ENCODE results near the gene FTL. TPM values are rescaled to one million over a fixed set of nuclear protein-coding genes. Genes with fewer than 3 reads are reported as not detected.
A peak's percentile ranks its signal among the peaks of the same experiment; 100 is the strongest.

Gene FTL
- total RNA-seq, 1 experiment from 2014 or later, result 1,459 TPM

DNA sequence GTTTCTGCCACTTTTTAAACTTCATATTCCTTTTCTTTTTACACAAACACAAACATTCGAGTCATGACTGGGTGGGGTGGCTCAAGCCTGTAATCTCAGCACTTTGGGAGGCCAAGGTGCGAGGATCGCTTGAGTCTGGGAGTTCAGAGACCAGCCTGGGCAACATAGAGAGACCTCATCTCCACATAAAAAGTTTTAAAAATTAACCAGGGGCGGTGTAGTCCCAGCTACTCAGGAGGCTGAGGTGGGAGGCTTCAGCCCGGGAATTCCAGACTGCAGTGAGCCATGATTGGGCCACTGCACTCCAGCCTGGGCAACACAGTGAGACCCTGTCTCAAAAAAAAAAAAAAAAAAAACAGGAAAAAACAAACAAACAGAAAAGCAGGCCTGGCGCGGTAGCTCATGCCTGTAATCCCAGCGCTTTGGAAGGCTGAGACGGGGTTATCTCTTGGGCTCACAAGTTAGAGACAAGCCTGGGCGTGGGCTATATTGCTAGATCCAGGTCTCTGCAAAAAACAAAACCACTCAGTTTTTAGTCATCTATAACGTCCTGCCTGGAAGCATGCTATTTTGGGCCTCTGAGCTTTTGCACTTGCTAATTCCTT, 11.0 kb upstream of the FTL start:
- Mint-ChIP-seq H3K9me3 (ENCODE audit: low read depth, unreplicated experiment) (no peaks in the 10 kb centered on the region), H3K27me3 (ENCODE audit: unreplicated experiment) (no peaks in the 10 kb centered on the region), H3K36me3 (ENCODE audit: insufficient read depth, unreplicated experiment) (peaks cover 51% of the 10 kb centered on the region), H3K4me3 (ENCODE audit: low read depth, unreplicated experiment) (peak overlapping the region; percentile 72), H3K4me1 (ENCODE audit: low read depth, unreplicated experiment) (peaks cover 24% of the 10 kb centered on the region), H3K27ac (ENCODE audit: unreplicated experiment) (peak overlapping the region; percentile 88)
- CTCF ChIA-PET, result interaction anchor here (0.7 to 1.5 kb wide), 7 partner anchors 10 to 54 kb away, joined by 3 to 7 read pairs (median 4); partner anchors contain the start of genes GYS1, NUCB1 and RUVBL2
- TF ChIP-seq CTCF (IDR thresholded peaks at IDR 0.05; ENCODE audit: unreplicated experiment), result no peak
- intact Hi-C loops (cut with micrococcal nuclease; ENCODE audit: unreplicated experiment), result no loop called here
- no peak for DNase-seq
- TSS peak; percentile 64 for BruUV-seq (replicated peaks)

GRCh38 chr19:48954595-48955307, 10.4 kb upstream of the FTL start, which contains the start of gene BAX:
TSS of gene BAX (plus strand) at chr19:48954875. CDS start at chr19:48954929, 54 bp downstream.
- Mint-ChIP-seq H3K4me1 (ENCODE audit: low read depth, unreplicated experiment) (peaks cover 24% of the 10 kb centered on the region), H3K27me3 (ENCODE audit: unreplicated experiment) (no peaks in the 10 kb centered on the region), H3K27ac (ENCODE audit: unreplicated experiment) (peak within 1 kb of the TSS; percentile 88), H3K36me3 (ENCODE audit: insufficient read depth, unreplicated experiment) (peaks cover 57% of the 10 kb centered on the region), H3K4me3 (ENCODE audit: low read depth, unreplicated experiment) (peak within 1 kb of the TSS; percentile 72), H3K9me3 (ENCODE audit: low read depth, unreplicated experiment) (no peaks in the 10 kb centered on the region)
- BruUV-seq (replicated peaks), result no TSS peak
- DNase-seq, result peak; percentile 99
- intact Hi-C loops (cut with micrococcal nuclease; ENCODE audit: unreplicated experiment), result no loop called here
- TF ChIP-seq CTCF (IDR thresholded peaks at IDR 0.05; ENCODE audit: unreplicated experiment), result no peak
- CTCF ChIA-PET, result interaction anchor here (0.7 to 1.5 kb wide), 7 partner anchors 9 to 55 kb away, joined by 3 to 7 read pairs (median 4); partner anchors contain the start of genes GYS1, NUCB1 and RUVBL2

DNA sequence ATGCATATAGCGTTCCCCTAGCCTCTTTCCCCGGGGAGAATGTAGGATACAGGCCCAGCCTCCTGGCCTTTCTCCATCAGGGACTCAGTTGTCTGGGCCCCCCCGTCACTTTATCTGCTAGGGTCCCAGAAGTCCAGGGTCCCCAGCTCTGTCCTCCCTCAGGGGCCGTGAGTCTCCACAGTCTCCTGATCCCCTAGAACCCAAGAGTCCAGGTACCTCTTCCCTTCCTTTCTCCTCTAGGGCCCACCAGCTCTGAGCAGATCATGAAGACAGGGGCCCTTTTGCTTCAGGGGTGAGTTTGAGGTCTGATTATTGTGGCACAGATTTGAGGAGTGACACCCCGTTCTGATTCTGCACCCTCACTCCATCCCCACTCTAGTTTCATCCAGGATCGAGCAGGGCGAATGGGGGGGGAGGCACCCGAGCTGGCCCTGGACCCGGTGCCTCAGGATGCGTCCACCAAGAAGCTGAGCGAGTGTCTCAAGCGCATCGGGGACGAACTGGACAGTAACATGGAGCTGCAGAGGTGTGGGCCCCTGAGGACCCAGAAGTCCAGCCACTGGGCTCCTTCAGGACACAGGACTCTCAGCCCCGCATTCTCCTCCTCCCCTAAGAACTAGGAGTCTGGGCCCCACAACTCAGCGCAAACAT, 9.7 kb upstream of the FTL start:
- Mint-ChIP-seq H3K27me3 (ENCODE audit: unreplicated experiment) (no peaks in the 10 kb centered on the region), H3K36me3 (ENCODE audit: insufficient read depth, unreplicated experiment) (peaks cover 61% of the 10 kb centered on the region), H3K4me3 (ENCODE audit: low read depth, unreplicated experiment) (peak overlapping the region; percentile 72), H3K9me3 (ENCODE audit: low read depth, unreplicated experiment) (no peaks in the 10 kb centered on the region), H3K27ac (ENCODE audit: unreplicated experiment) (peak overlapping the region; percentile 83), H3K4me1 (ENCODE audit: low read depth, unreplicated experiment) (peaks cover 24% of the 10 kb centered on the region)
- intact Hi-C loops (cut with micrococcal nuclease; ENCODE audit: unreplicated experiment), result no loop called here
- BruUV-seq (replicated peaks), result no TSS peak
- TF ChIP-seq CTCF (IDR thresholded peaks at IDR 0.05; ENCODE audit: unreplicated experiment), result no peak
- DNase-seq, result no peak
- CTCF ChIA-PET, result interaction anchor here (1.1 to 1.5 kb wide), 2 partner anchors 9 to 38 kb away, joined by 3 to 4 read pairs; partner anchors contain the start of genes GYS1 and RUVBL2

GRCh38 chr19:48958006-48958405, 7.1 kb upstream of the FTL start:
- H3K36me3 Mint-ChIP-seq (ENCODE audit: insufficient read depth, unreplicated experiment), result peaks cover 87% of the 10 kb centered on the region

More at GRCh38 chr19:48958006-48958405, 7.1 kb upstream of the FTL start:
- Mint-ChIP-seq H3K4me3 (ENCODE audit: low read depth, unreplicated experiment) (no peak overlapping the region), H3K27me3 (ENCODE audit: unreplicated experiment) (no peaks in the 10 kb centered on the region), H3K4me1 (ENCODE audit: low read depth, unreplicated experiment) (peaks cover 47% of the 10 kb centered on the region), H3K9me3 (ENCODE audit: low read depth, unreplicated experiment) (no peaks in the 10 kb centered on the region), H3K27ac (ENCODE audit: unreplicated experiment) (no peak overlapping the region)
- no TSS peak for BruUV-seq (replicated peaks)
- CTCF ChIA-PET, result interaction anchor here (0.7 kb wide), 1 partner anchor 147 kb away, joined by 8 read pairs; no protein-coding TSS in a partner anchor
- no peak for TF ChIP-seq CTCF (IDR thresholded peaks at IDR 0.05; ENCODE audit: unreplicated experiment)
- intact Hi-C loops (cut with micrococcal nuclease; ENCODE audit: unreplicated experiment), result no loop called here
- no peak for DNase-seq
